SK-N-SH (cell line): Measurements from ENCODE around the gene SKI. TPM values are rescaled to one million over a fixed set of nuclear protein-coding genes. Genes with fewer than 3 reads are reported as not detected.

Experiments used
- CTCF ChIA-PET: fragments of 300-600, 350-600 bp; formaldehyde crosslinking; extraction: SDS; loops from one replicate; lab custom pipeline; 2021; lab: Yijun Ruan, JAX
- POLR2A ChIA-PET: fragments of 350-600 bp; sonication (Branson Sonifier 250); formaldehyde crosslinking; extraction: SDS; loops from one replicate; lab custom pipeline; 2020; ENCODE audit warnings: antibody characterized with exemption, inconsistent platforms; lab: Yijun Ruan, JAX
- DNase-seq: peaks from one replicate; pipeline ENCODE4 v3.0.0; 2012
- H2AFZ ChIP-seq: fragments of 200-600 bp; sonication (generic); 2 replicates; pipeline ENCODE4 v1.8.1; 2016; ENCODE audit warnings: antibody characterized with exemption, mild to moderate bottlenecking, low read depth
- H3F3A ChIP-seq: fragments of 200-600 bp; sonication (generic); replicated peaks from 2 replicates; pipeline ENCODE3; 2016; ENCODE audit warnings: antibody characterized with exemption, mild to moderate bottlenecking; ENCODE audit not compliant: insufficient read depth
- H3K27ac ChIP-seq, 2 experiments: fragments of 200-500 bp in 1 of 2; fragments of 200-600 bp in 1 of 2; sonication (Bioruptor generic) in 1 of 2; sonication (generic), shearing (Covaris generic) in 1 of 2; 2 replicates each; pipeline versions ENCODE4 v1.5.1 to v1.6.1; 2014 to 2016; ENCODE audit warnings: low read depth in 2 of 2, inconsistent platforms in 1 of 2, low read length in 1 of 2, mild to moderate bottlenecking in 1 of 2, mixed read lengths in 1 of 2
- H3K27me3 ChIP-seq: fragments of 200-600 bp; sonication (generic), shearing (Covaris generic); 2 replicates; pipeline ENCODE4 v1.6.1; 2016; ENCODE audit warnings: mixed run types; ENCODE audit not compliant: insufficient read depth
- H3K36me3 ChIP-seq, 2 experiments: fragments of 200-500 bp in 1 of 2; fragments of 200-600 bp in 1 of 2; sonication (Bioruptor generic) in 1 of 2; sonication (generic) in 1 of 2; replicated peaks in 1 of 2; 2 replicates each; pipeline versions ENCODE3 to v1.5.1; 2014 to 2016; ENCODE audit warnings: low read length in 1 of 2, mild to moderate bottlenecking in 1 of 2; ENCODE audit not compliant: insufficient read depth in 2 of 2, control insufficient read depth in 1 of 2
- H3K4me1 ChIP-seq, 2 experiments: fragments of 200-500 bp in 1 of 2; fragments of 200-600 bp in 1 of 2; sonication (Bioruptor generic) in 1 of 2; sonication (generic), shearing (Covaris generic) in 1 of 2; 2 replicates each; pipeline versions ENCODE4 v1.5.1 to v1.6.1; 2014 to 2016; ENCODE audit warnings: low read depth in 1 of 2, low read length in 1 of 2, mixed run types in 1 of 2; ENCODE audit not compliant: insufficient read depth in 2 of 2, control insufficient read depth in 1 of 2
- H3K4me2 ChIP-seq: fragments of 200-600 bp; sonication (generic), shearing (Covaris generic); 2 replicates; pipeline ENCODE4 v1.6.1; 2017; ENCODE audit warnings: mixed run types
- H3K4me3 ChIP-seq, 2 experiments: fragments of 200-500 bp in 1 of 2; fragments of 200-600 bp in 1 of 2; sonication (Bioruptor generic) in 1 of 2; sonication (generic), shearing (Covaris generic) in 1 of 2; 2 replicates each; pipeline versions ENCODE4 v1.5.1 to v1.8.1; 2014 to 2016; ENCODE audit warnings: low read depth in 2 of 2, inconsistent platforms in 1 of 2, low read length in 1 of 2, mild to moderate bottlenecking in 1 of 2, mixed read lengths in 1 of 2, moderate library complexity in 1 of 2
- H3K79me2 ChIP-seq: fragments of 200-600 bp; sonication (generic); 2 replicates; pipeline ENCODE4 v1.8.1; 2017; ENCODE audit warnings: mild to moderate bottlenecking; ENCODE audit not compliant: insufficient read depth
- H3K9ac ChIP-seq: fragments of 200-600 bp; sonication (generic); 2 replicates; pipeline ENCODE4 v1.6.1; 2017; ENCODE audit warnings: mixed run types
- H3K9me2 ChIP-seq: fragments of 200-600 bp; sonication (generic); 2 replicates; pipeline ENCODE4 v1.6.1; 2017; ENCODE audit warnings: mixed run types
- H3K9me3 ChIP-seq: fragments of 200-600 bp; sonication (generic); 2 replicates; pipeline ENCODE4 v1.6.1; 2017; ENCODE audit warnings: mixed run types, mild to moderate bottlenecking, moderate library complexity
- H4K20me1 ChIP-seq: fragments of 200-600 bp; sonication (generic); 2 replicates; pipeline ENCODE4 v1.6.1; 2017; ENCODE audit warnings: mild to moderate bottlenecking, mixed run types; ENCODE audit not compliant: insufficient read depth
- FOXJ3 ChIP-seq: sonication (generic); formaldehyde crosslinking; IDR thresholded peaks from 2 replicates; pipeline ENCODE4 v1.5.1; 2020; ENCODE audit warnings: mild to moderate bottlenecking, missing genetic modification reagents
- MAX ChIP-seq: IDR thresholded peaks from 2 replicates; pipeline ENCODE4 v1.4.0; 2012; ENCODE audit warnings: low read depth
- MEF2A ChIP-seq: IDR thresholded peaks from 2 replicates; pipeline ENCODE4 v1.4.0; 2012; ENCODE audit warnings: low read depth, borderline replicate concordance
- MXI1 ChIP-seq: IDR thresholded peaks from 2 replicates; pipeline ENCODE4 v1.6.1; 2012; ENCODE audit warnings: mild to moderate bottlenecking, low read depth, low read length, improper control_type of control experiment
- NFIC ChIP-seq: IDR thresholded peaks from 2 replicates; pipeline ENCODE4 v1.4.0; 2012; ENCODE audit warnings: borderline replicate concordance
- RCOR1 ChIP-seq: fragments of 150-350 bp; IDR thresholded peaks from 2 replicates; pipeline ENCODE4 v1.6.1; 2017; ENCODE audit warnings: antibody characterized with exemption, low read length
- REST ChIP-seq: IDR thresholded peaks from 2 replicates; pipeline ENCODE4 v1.6.1; 2012; ENCODE audit warnings: mild to moderate bottlenecking, low read depth, low read length, moderate library complexity
- TAF1 ChIP-seq: IDR thresholded peaks from 2 replicates; pipeline ENCODE4 v1.6.1; 2012; ENCODE audit warnings: low read depth, mild to moderate bottlenecking, low read length, moderate library complexity, borderline replicate concordance
- WGBS: methylation state at CpG from one replicate; pipeline ENCODE4 v1.1.6; 2017; ENCODE audit warnings: low lambda C conversion rate; 5-methylcytosine and 5-hydroxymethylcytosine counted together
- polyA plus RNA-seq, 3 experiments: library from polyadenylated mRNA; depleted of rRNA; stranded (reverse); fragments of >200 nt; gene quantifications; 2 replicates each; pipeline ENCODE4 v1.2.3, GENCODE V29; 2012
- TF ChIP-seq, protein P1 (sequence below): fragments of 150-350 bp; IDR thresholded peaks from 2 replicates; pipeline ENCODE4 v1.6.1; 2017; ENCODE audit warnings: antibody characterized with exemption, low read length, low read depth, borderline replicate concordance

Gene SKI
- polyA plus RNA-seq, 1 of the 3 experiments (the other 2 are of a cell fraction): 7.2 TPM

DNA sequence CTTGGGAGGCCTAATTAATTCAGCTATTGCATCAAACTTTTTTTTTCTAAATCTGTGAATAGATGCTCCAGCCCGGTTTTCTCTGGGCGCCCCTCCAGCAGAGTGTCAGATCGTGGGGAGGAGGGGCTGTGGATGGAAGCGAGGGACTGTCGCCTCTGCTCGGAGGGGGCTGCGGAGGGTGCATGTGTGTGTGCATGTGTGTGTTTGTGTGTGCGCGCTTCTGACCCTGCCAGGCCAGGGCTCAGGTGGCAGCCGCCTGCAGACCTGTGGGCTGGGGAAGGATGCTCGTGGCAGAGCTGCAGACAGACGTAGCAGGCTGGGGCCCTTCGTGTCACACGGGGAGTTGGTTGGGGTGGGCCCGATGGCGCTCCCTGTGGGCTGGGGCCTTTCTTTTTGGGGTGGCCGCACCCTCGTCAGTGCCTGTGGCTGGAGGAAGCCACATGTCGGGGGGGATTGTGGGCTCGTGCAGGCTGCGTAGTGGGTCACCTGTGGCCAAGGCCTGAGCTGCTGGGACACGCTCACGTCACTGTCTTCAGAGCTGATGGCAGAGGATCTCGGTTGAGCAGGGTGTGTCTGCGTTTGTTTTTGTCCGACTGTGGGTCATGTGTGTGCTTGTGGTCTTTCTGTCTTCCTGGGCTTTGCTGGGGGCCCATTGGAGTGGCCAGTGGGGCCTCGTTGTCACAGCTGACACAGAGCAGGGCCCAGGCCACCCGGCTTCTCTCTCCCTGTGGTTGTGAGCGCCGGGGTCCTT, 2.8 kb downstream of the SKI start:
- H3K27me3 ChIP-seq: no peaks in the 10 kb centered on the region
- peaks cover 77% of the 10 kb centered on the region for H3K79me2 ChIP-seq
- H3K4me1 ChIP-seq: peaks cover 0 to 64% of the 10 kb centered on the region in 2 experiments; a peak in 2 of 4 replicates
- DNase-seq: peak; percentile 53
- POLR2A ChIA-PET: interaction anchor here (0.9 to 1.5 kb wide), 4 partner anchors 10 to 95 kb away, joined by 3 to 5 read pairs (median 4); no protein-coding TSS in a partner anchor
- no peaks in the 10 kb centered on the region for H3F3A ChIP-seq
- TF ChIP-seq MEF2A (no peak), MXI1 (peak; percentile 16; the same call in 1 of the 2 replicates), MAX (no peak), NFIC (no peak), RCOR1 (no peak), TAF1 (no peak)
- TF ChIP-seq, protein P1, sequence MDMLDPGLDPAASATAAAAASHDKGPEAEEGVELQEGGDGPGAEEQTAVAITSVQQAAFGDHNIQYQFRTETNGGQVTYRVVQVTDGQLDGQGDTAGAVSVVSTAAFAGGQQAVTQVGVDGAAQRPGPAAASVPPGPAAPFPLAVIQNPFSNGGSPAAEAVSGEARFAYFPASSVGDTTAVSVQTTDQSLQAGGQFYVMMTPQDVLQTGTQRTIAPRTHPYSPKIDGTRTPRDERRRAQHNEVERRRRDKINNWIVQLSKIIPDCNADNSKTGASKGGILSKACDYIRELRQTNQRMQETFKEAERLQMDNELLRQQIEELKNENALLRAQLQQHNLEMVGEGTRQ: no peak
- H3K4me2 ChIP-seq: peak overlapping the region; percentile 96
- WGBS: 36% methylated on average over 16 of the region's 30 CpGs
- H3K9me2 ChIP-seq: no peaks in the 10 kb centered on the region
- H3K36me3 ChIP-seq: no peaks in the 10 kb centered on the region
- peak overlapping the region; percentile 68; the same call in 1 of the 2 replicates for H3K9ac ChIP-seq
- H3K9me3 ChIP-seq: no peaks in the 10 kb centered on the region
- H3K4me3 ChIP-seq: peak overlapping the region; percentile 65 to 71
- no peak overlapping the region for H2AFZ ChIP-seq
- peak overlapping the region; percentile 50 to 56; a peak in 3 of 4 replicates for H3K27ac ChIP-seq
- CTCF ChIA-PET: interaction anchor here (0.8 to 9.4 kb wide), 9 partner anchors 9 to 152 kb away, joined by 3 to 47 read pairs (median 6); partner anchors contain the start of gene FAAP20
- H4K20me1 ChIP-seq: peaks cover 72% of the 10 kb centered on the region

DNA sequence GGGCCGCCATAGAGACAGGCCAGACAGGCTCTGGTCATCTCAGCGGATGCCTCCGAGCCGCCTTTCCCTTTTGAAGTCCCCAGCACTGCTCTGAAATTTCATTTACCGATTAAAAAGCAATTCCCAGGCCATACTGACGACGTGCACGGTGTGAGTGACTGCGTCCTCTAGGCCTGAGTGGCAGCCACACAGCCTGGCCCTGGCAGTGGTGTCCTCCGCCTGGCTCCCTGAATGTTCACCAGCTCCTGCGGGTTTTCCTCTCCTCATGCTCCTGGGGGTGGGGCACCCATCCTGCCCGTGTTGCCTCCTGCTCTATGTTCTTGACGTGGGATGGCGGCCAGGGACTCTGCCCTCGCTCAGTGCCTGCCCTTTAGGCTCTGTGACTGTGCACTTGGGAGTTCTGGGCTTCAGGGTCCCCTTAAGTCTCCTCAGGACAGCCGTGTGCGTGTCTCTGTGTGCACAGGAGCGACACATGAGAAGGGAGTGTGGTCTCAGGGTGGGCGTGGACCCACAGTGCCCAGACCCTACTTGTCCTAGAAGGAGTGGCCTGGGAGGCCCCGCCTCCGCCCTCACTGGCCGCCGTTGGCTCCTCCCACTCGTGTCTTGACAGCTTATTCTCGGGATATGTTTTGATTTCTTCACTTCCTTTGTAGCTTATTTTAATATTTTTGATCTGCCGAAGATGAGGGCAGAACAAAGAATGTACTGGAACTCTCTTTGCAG, 3.6 kb downstream of the SKI start:
- Histone ChIP-seq H3K79me2 (peaks cover 83% of the 10 kb centered on the region), H3K9ac (peak overlapping the region; percentile 68; the same call in 1 of the 2 replicates), H3K4me3 (peak overlapping the region; percentile 65 to 71), H3K4me1 (peaks cover 0 to 60% of the 10 kb centered on the region in 2 experiments; a peak in 2 of 4 replicates), H3K27ac (peak overlapping the region; percentile 22 to 56; a peak in 3 of 4 replicates), H3K9me3 (no peaks in the 10 kb centered on the region), H3K27me3 (no peaks in the 10 kb centered on the region), H2AFZ (no peak overlapping the region), H3K9me2 (no peaks in the 10 kb centered on the region), H3F3A (no peaks in the 10 kb centered on the region), H4K20me1 (peaks cover 79% of the 10 kb centered on the region), H3K4me2 (peak overlapping the region; percentile 96), H3K36me3 (no peaks in the 10 kb centered on the region)
- 49% methylated on average over 19 of the region's 26 CpGs for WGBS
- POLR2A ChIA-PET: interaction anchor here (0.9 to 1.5 kb wide), 4 partner anchors 9 to 95 kb away, joined by 3 to 5 read pairs (median 4); no protein-coding TSS in a partner anchor
- CTCF ChIA-PET: interaction anchor here (1.0 to 9.4 kb wide), 5 partner anchors 23 to 151 kb away, joined by 4 to 47 read pairs (median 5); partner anchors contain the start of gene FAAP20
- peak; percentile 88 for DNase-seq
- TF ChIP-seq MXI1: 0 out of 2 replicates have a peak, but pooled peaks have one; percentile 14
- no peak for TF ChIP-seq REST
- no peak for TF ChIP-seq FOXJ3
